GM18498 (cell line): ENCODE data around the gene KCNK18.
A peak's percentile ranks its signal among the peaks of the same experiment; 100 is the strongest.

Experiments used
- ATAC-seq: cut with Tn5 transposase; IDR thresholded peaks from one replicate; pipeline ENCODE4 v1.9.1; 2021; ENCODE audit warnings: mild to moderate bottlenecking, moderate library complexity; ENCODE audit not compliant: unreplicated experiment

The KCNK18 gene

GRCh38 chr10:117197189-117197588 lies at the start of gene KCNK18:
Gene KCNK18, plus strand, starts transcription at chr10:117197489. Its CDS starts 0 bp downstream, at chr10:117197489.
- no peak for ATAC-seq

DNA sequence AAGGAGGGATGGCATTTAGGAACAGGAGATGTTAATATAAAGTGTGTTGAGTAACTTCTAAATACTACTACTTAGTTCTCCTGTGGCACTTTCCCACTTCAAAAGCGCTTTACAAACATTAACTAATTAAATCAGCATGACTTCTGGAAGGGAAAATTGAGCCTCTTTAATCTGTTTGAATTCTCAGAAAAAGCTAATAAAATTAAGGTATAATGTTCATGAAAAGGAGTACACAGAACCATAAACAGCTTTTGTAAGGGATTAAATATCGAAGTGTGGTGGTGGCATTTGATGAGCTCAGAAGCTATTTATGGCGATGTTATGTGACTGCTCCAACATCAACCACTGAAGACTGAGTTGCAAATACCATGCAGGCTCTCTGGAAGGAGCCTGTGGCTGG lies 49.0 kb upstream of the KCNK18 start:
- no peak for ATAC-seq

- no peak for ATAC-seq
These were observed 44.6 kb upstream of the KCNK18 start for GRCh38 chr10:117152668-117153067.

DNA sequence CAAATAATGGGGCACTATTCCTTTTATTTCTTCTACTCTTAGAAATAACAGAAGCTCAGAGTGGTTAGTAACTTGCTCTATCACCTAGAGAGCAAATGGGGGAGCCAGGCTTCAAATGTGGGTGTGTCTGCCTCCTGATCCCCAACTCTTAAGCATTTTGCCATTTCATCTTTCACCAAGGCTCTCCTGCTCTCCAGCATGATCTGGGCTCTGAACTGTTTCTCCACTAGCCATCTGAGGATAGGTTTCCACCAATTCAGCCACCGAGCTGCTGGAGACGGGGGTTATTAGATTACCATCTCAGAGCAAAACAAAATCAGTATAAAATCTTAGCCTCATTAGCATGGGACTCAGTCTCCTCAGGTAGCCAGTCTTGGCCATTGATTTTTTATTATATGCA lies 39.0 kb upstream of the KCNK18 start:
- no peak for ATAC-seq

GRCh38 chr10:117159390-117159789 lies 37.9 kb upstream of the KCNK18 start:
- no peak for ATAC-seq

DNA sequence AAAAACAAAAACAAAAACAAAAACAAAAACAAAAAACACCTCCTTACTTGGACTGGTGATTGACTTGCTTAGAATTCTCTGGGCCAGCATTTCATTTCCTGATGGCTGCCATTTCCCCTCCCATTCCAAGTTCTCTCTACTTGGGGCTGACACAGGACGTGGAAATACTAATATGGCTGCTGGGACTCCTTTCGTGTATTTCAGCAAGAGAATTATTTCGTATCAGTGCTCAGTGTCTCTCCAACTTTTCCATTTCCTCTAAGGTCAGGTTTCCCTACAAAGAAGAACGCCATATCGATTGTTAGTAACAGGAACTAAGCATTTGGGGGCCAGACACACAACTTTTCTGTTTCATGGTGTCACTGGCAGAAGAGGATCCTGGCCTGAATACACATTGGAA lies 36.7 kb upstream of the KCNK18 start:
- ATAC-seq, result no peak

GRCh38 chr10:117161386-117162033 lies 35.8 kb upstream of the KCNK18 start:
- ATAC-seq, result no peak

- ATAC-seq, result no peak
These were observed 34.9 kb upstream of the KCNK18 start for GRCh38 chr10:117162093-117163060.

GRCh38 chr10:117163061-117163953 lies 34.0 kb upstream of the KCNK18 start:
- no peak for ATAC-seq

DNA sequence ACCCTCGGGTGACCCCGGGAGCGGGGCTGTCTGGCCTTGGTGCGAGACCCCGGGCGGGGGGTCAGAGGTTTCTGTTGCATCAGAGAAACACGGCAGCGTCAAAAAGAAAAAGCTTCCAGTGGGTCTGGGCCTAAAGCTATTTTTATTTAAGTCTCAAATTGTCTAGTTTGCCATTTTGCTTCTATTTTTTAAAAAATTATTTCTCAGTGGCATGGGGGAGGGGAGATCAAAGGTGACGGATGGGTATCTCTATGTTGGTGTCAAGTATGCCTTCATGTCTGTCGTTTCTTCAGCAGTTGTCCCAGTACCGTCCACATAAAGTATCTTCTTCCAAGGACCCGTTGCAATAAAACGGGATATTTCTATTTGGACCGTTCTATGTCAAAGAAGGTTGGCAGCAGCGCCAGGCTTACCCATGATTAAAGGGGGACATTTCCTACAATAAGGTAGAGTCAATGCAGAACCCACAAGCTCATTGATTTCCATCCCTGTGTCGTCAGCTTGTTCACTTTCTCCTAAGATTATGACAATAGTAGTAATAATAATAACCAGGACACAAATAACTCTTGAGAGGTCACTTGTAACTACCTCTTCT lies 33.2 kb upstream of the KCNK18 start:
- no peak for ATAC-seq

GRCh38 chr10:117164592-117165537 lies 32.4 kb upstream of the KCNK18 start:
- ATAC-seq, result no peak

- ATAC-seq, result no peak
These were observed 31.5 kb upstream of the KCNK18 start for GRCh38 chr10:117165538-117166417.

GRCh38 chr10:117166418-117167345 lies 30.6 kb upstream of the KCNK18 start:
- no peak for ATAC-seq

DNA sequence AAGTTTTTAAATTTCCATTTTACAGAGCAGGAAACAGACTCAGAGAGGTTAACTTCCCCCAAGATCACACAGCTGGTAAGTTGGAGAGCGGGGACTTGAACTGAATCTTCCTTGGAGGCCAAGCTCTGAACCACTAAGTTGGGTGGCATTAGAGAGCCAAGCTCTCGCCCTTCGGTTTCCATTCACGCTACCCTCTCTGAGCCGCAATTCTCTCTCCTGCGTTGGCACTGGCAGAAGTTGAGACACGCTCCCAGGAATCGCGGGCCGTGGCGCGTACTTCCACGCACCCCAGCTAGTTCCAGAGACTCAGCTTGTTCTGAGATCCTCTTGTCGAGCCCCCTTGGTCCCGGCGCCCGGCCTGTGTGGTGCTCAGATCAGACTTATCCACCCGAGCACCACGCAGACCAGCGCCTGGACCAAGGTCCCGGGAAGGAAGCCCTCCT lies 29.9 kb upstream of the KCNK18 start:
- ATAC-seq, result no peak

DNA sequence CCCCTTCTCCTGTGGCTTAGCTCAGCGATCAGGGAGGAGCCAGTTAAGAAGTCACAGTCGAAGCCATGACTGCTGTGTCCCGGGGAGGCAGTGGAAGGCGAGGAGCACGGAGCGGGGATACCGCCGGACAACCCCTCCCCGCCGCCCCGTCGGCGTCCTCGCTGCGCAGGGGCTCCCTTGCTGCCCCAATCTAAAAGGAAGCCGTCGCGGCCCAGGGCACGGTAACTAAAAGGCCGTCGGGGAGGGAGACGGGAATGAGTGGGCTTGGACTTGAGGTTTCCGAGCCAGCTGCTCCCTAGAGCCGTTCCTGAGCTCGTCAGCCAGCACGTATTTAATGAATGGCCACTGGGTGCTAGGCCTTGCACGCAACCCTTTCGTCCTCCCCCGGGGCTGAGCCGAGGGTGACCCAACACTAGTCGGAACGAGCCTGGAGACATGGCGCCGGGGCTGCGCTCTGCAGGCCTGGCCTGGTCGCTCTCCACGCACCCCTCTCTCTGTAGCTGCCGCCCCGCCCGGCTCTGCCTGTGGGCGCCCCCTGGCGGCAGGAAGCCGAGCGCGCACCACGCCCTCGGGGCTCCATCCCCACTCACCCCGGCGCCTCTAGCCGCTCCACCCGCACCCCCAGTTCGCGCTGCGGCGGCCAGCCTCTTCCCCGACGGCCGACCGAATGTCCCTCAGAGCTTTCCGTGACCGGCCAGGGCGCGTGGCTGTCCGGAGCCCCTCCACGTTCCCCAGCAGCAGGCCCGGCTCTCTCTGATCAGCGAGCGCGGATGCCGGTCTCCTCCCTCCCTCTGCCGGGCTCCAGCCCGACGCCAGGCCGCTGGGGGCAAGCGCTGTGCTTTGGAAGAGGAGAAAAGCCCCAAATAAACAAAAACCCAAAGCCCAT lies 29.3 kb upstream of the KCNK18 start:
- ATAC-seq, result peak; percentile 88

- ATAC-seq, result no peak
These were observed 28.6 kb upstream of the KCNK18 start for GRCh38 chr10:117168729-117169128.
